Kidney (tissue), 14 donors: Measurements from ENCODE around the gene BAG5. TPM values are rescaled to one million over a fixed set of nuclear protein-coding genes. Genes with fewer than 3 reads are reported as not detected.

Experiments
- DNase-seq, 5 donors: peaks; one replicate each; pipeline ENCODE4 v3.0.0-alpha.2; 2013 to 2020
- FAIRE-seq: peaks from 2 replicates; lab custom pipeline; 2012; peaks lifted over from hg19 to GRCh38; lab: Jason Lieb, UNC
- H3K27ac ChIP-seq, 2 donors: one replicate each; pipeline ENCODE4 v1.7.0; 2013; ENCODE audit warnings: low read depth in 2 of 2, low read length in 2 of 2, inconsistent platforms in 1 of 2
- H3K27me3 ChIP-seq: one replicate; pipeline ENCODE4 v1.7.1; 2013; ENCODE audit warnings: low read length, inconsistent platforms; ENCODE audit not compliant: control insufficient read depth, insufficient read depth
- H3K36me3 ChIP-seq, 3 donors: one replicate each; pipeline versions ENCODE4 v1.7.0 to v1.7.1; 2013; ENCODE audit warnings: low read length in 3 of 3, control low read depth in 1 of 3, inconsistent platforms in 1 of 3; ENCODE audit not compliant: insufficient read depth in 3 of 3, control insufficient read depth in 2 of 3
- H3K4me1 ChIP-seq, 3 donors: one replicate each; pipeline versions ENCODE4 v1.7.0 to v1.7.1; 2013; ENCODE audit warnings: low read length in 3 of 3, inconsistent platforms in 1 of 3, low read depth in 1 of 3; ENCODE audit not compliant: control insufficient read depth in 2 of 3, insufficient read depth in 2 of 3
- H3K4me3 ChIP-seq, 3 donors: one replicate each; pipeline versions ENCODE4 v1.7.0 to v1.8.1; 2013; ENCODE audit warnings: low read length in 3 of 3, control low read depth in 1 of 3, inconsistent platforms in 1 of 3
- H3K9ac ChIP-seq, 3 donors: one replicate each; pipeline versions ENCODE4 v1.7.0 to v1.7.1; 2013; ENCODE audit warnings: low read length in 3 of 3, control low read depth in 1 of 3, inconsistent platforms in 1 of 3
- H3K9me3 ChIP-seq, 3 donors: one replicate each; pipeline versions ENCODE4 v1.7.0 to v1.7.1; 2013; ENCODE audit warnings: low read length in 3 of 3, control low read depth in 1 of 3, inconsistent platforms in 1 of 3; ENCODE audit not compliant: control insufficient read depth in 2 of 3, insufficient read depth in 1 of 3
- intact Hi-C: fragments of 100-400 bp; cut with DNase I; formaldehyde crosslinking; loops from one replicate; pipeline ENCODE4 v1.11.1; 2022
- polyA plus RNA-seq: library from polyadenylated mRNA; stranded (reverse); fragments of 350-450 nt; fragmentation: Illumina TruSeq; extraction: RNeasy Lipid Tissue Mini Kit (QIAGEN cat#74804); gene quantifications from one replicate; pipeline ENCODE4 v1.2.3, GENCODE V29; 2014; ENCODE audit warnings: low read depth, low replicate concordance; ENCODE audit not compliant: insufficient read depth
- total RNA-seq: library from RNA; stranded (reverse); fragmentation: NEBNext Ultra II Directional; extraction: Animal tissue kit (Norgen Biotek cat#: 25700); gene quantifications from one replicate; pipeline ENCODE4 v1.2.1, GENCODE V29; 2021
- TF ChIP-seq, protein P1 (sequence below): IDR thresholded peaks from 3 replicates; pipeline ENCODE4 v1.5.1; 2012; ENCODE audit warnings: mild to moderate bottlenecking, moderate library complexity, borderline replicate concordance; ENCODE audit not compliant: insufficient read depth; ENCODE audit errors: extremely low read depth
- donor health status: control.
- donor health status: control.
- donor health status: control.
- donor health status: control.
- donor health status: control.
- donor health status: DM: yes; HTN: yes; CAD: no.
- donor health status: Normal renal cell carcinoma (clear cell type).

Gene BAG5
- total and polyA plus RNA-seq, 2 donors from 2014 or later, result 17.1 to 64.5 TPM

DNA sequence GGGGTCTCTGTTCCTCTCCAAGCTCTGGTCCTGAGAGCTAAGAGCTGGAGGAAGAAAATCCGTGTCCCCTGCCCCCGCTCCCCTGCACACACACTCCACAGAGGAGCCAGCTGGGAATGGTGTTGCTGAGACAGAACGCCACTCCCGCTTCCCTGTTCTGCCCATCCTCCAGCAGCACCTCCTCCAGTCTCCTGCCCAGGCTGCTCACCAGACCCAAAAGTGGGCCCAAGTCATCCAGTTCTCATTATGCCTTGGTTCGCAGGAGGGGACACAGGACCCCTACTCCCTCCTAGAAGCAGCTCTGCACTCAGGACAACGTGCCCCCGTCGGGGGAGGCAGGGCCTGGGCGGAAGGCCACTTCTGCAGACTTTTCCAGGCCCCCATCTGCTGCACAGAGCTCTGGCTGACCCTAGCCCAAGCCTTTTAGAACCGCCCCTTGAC is 34.3 kb downstream of the BAG5 start:
- DNase-seq, result peak in 3 of 5 donors; percentile 42 to 83 (median 80)
- Histone ChIP-seq H3K27ac (peak overlapping the region; percentile 95 to 96), H3K27me3 (no peaks in the 10 kb centered on the region), H3K4me3 (peak overlapping the region; percentile 17 to 81 (median 66)), H3K36me3 (no peaks in the 10 kb centered on the region), H3K9me3 (no peaks in the 10 kb centered on the region), H3K9ac (peak overlapping the region in 2 of 3 donors; percentile 69 to 84), H3K4me1 (peaks cover 0 to 44% (median 38%) of the 10 kb centered on the region in 3 donors)
- TF ChIP-seq, protein P1, sequence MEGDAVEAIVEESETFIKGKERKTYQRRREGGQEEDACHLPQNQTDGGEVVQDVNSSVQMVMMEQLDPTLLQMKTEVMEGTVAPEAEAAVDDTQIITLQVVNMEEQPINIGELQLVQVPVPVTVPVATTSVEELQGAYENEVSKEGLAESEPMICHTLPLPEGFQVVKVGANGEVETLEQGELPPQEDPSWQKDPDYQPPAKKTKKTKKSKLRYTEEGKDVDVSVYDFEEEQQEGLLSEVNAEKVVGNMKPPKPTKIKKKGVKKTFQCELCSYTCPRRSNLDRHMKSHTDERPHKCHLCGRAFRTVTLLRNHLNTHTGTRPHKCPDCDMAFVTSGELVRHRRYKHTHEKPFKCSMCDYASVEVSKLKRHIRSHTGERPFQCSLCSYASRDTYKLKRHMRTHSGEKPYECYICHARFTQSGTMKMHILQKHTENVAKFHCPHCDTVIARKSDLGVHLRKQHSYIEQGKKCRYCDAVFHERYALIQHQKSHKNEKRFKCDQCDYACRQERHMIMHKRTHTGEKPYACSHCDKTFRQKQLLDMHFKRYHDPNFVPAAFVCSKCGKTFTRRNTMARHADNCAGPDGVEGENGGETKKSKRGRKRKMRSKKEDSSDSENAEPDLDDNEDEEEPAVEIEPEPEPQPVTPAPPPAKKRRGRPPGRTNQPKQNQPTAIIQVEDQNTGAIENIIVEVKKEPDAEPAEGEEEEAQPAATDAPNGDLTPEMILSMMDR, result no peak
- intact Hi-C loops, result no loop called here
- no peak for FAIRE-seq

DNA sequence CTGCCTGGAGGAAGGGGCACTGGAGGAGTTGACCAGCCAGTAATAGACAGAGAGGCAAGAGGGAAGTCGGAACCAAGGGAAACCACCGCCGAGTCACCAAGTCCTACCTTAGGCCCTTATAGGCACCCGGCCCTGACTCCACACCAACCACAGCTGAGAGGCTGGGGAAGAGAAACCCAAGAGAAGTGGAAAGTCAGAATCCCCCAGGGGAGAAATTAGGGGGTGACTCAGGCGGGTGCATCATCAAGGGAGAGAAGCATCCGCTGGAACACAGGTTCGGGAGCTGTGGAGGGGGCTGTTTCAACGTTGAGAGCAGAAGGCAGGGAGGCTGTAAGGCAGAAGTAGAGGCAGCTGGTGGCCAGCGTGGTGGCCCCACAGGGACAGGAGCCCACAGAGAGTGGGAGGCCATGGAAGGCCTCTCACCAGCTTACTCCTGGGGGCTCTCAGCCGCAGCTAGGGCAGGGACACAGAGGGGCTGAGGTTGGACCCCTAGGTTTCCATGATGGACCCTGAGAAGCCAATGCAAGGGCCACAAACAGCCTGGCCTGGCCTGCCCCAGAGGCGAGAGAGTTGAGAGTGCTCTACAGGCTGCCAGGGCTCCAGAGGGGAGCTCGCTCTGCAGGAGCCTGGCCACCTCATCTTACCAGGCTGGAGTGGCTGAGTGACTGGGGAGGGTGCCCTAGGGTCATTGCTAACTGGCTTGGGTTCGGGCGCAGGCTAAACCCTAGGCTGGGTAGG is 34.9 kb downstream of the BAG5 start:
- peak in 1 of 5 donors; percentile 76 for DNase-seq
- Histone ChIP-seq H3K4me3 (peak overlapping the region in 1 of 3 donors; percentile 81), H3K9me3 (no peaks in the 10 kb centered on the region), H3K36me3 (no peaks in the 10 kb centered on the region), H3K27ac (peak overlapping the region; percentile 95 to 96), H3K9ac (peak overlapping the region in 1 of 3 donors; percentile 84), H3K27me3 (no peaks in the 10 kb centered on the region), H3K4me1 (peaks cover 0 to 44% (median 38%) of the 10 kb centered on the region in 3 donors)
- FAIRE-seq, result no peak
- TF ChIP-seq, protein P1, result no peak
- intact Hi-C loops, result no loop called here

DNA sequence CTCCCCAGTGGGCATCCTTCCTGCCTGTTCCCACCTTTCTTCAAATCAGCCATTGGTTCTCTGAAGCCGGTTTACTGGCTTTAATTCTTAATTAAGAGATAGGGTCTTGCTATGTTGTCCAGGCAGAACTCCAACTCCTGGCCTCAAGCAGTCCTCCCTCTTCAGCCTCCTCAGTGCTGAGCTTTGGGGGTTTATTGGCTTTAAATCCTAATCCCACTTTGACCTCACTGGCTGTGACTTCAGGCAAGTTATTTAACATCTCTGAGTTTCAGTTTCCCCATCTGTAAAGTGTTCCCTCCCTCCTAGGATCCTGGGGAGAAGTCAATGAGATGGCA is 35.6 kb downstream of the BAG5 start:
- Histone ChIP-seq H3K9me3 (no peaks in the 10 kb centered on the region), H3K27ac (peak overlapping the region; percentile 45 to 95), H3K4me3 (no peak overlapping the region), H3K9ac (no peak overlapping the region), H3K4me1 (peaks cover 0 to 44% (median 38%) of the 10 kb centered on the region in 3 donors), H3K27me3 (no peaks in the 10 kb centered on the region), H3K36me3 (no peaks in the 10 kb centered on the region)
- DNase-seq, result no peak
- TF ChIP-seq, protein P1, result no peak
- no peak for FAIRE-seq
- intact Hi-C loops, result no loop called here
